ENCODE data around the gene RUNDC1.

RUNDC1 gene

GRCh38 chr17:43042025-43042628, 61.8 kb downstream of the RUNDC1 start:
- Histone ChIP-seq H3K9ac (no peak overlapping the region), H3K4me2 (no peak overlapping the region), H3K27me3 (ENCODE audit: insufficient read depth, low read depth) (no peaks in the 10 kb centered on the region), H3K4me1 (ENCODE audit: low read depth, poor library complexity, severe bottlenecking) (peaks cover 18% of the 10 kb centered on the region), H2AFZ (ENCODE audit: low read depth) (no peak overlapping the region), H3K79me2 (ENCODE audit: insufficient read depth, low read depth) (no peaks in the 10 kb centered on the region), H3K27ac (no peak overlapping the region), H3K36me3 (ENCODE audit: insufficient read depth) (no peaks in the 10 kb centered on the region), H4K20me1 (ENCODE audit: insufficient read depth) (no peaks in the 10 kb centered on the region), H3K4me3 (IDR thresholded peaks at IDR 0.05; ENCODE audit: insufficient read depth, low read depth, low read length) (no peak overlapping the region)
- no peak for TF ChIP-seq CTCF (conservative IDR thresholded peaks at IDR 0.05; ENCODE audit: low read depth, low read length)
